ENCODE data around the gene TMEM178B.

Gene TMEM178B

GRCh38 chr7:141418066-141418465 lies 344.2 kb downstream of the TMEM178B start:
- TF ChIP-seq CTCF (IDR thresholded peaks at IDR 0.05; ENCODE audit: insufficient read depth, low read depth, low read length, missing control alignments): no peak
- no peak overlapping the region for H3K4me3 ChIP-seq (ENCODE audit: low read depth, low read length)
- DNase-seq (ENCODE audit: low read depth): no peak

- no peak overlapping the region for H3K4me3 ChIP-seq (ENCODE audit: low read depth, low read length)
- TF ChIP-seq CTCF (IDR thresholded peaks at IDR 0.05; ENCODE audit: insufficient read depth, low read depth, low read length, missing control alignments): no peak
- no peak for DNase-seq (ENCODE audit: low read depth)
These were observed 347.4 kb downstream of the TMEM178B start for GRCh38 chr7:141421306-141421705.

- H3K4me3 ChIP-seq (ENCODE audit: low read depth, low read length): no peak overlapping the region
- no peak for DNase-seq (ENCODE audit: low read depth)
- no peak for TF ChIP-seq CTCF (IDR thresholded peaks at IDR 0.05; ENCODE audit: insufficient read depth, low read depth, low read length, missing control alignments)
These were observed 353.3 kb downstream of the TMEM178B start for GRCh38 chr7:141427134-141427533.

GRCh38 chr7:141430455-141431139 lies 356.7 kb downstream of the TMEM178B start:
- DNase-seq (ENCODE audit: low read depth): no peak
- H3K4me3 ChIP-seq (ENCODE audit: low read depth, low read length): no peak overlapping the region
- no peak for TF ChIP-seq CTCF (IDR thresholded peaks at IDR 0.05; ENCODE audit: insufficient read depth, low read depth, low read length, missing control alignments)

- DNase-seq (ENCODE audit: low read depth): no peak
- TF ChIP-seq CTCF (IDR thresholded peaks at IDR 0.05; ENCODE audit: insufficient read depth, low read depth, low read length, missing control alignments): no peak
- H3K4me3 ChIP-seq (ENCODE audit: low read depth, low read length): no peak overlapping the region
These were observed 357.2 kb downstream of the TMEM178B start for GRCh38 chr7:141431140-141431479.

- no peak for DNase-seq (ENCODE audit: low read depth)
- H3K4me3 ChIP-seq (ENCODE audit: low read depth, low read length): no peak overlapping the region
- TF ChIP-seq CTCF (IDR thresholded peaks at IDR 0.05; ENCODE audit: insufficient read depth, low read depth, low read length, missing control alignments): no peak
These were observed 357.8 kb downstream of the TMEM178B start for GRCh38 chr7:141431711-141432110.

- no peak overlapping the region for H3K4me3 ChIP-seq (ENCODE audit: low read depth, low read length)
- no peak for TF ChIP-seq CTCF (IDR thresholded peaks at IDR 0.05; ENCODE audit: insufficient read depth, low read depth, low read length, missing control alignments)
- DNase-seq (ENCODE audit: low read depth): no peak
These were observed 359.8 kb downstream of the TMEM178B start for GRCh38 chr7:141433698-141434097.

Data from GM12865 (cell line).